GM12878 (cell line): Measurements from ENCODE around the gene MVK. TPM values are rescaled to one million over a fixed set of nuclear protein-coding genes. Genes with fewer than 3 reads are reported as not detected.

ENCODE experiments used
- ATAC-seq: fragments of 200-7000 bp; cut with Tn5 transposase; 3 replicates; pipeline ENCODE4 v1.9.1; 2020; ENCODE audit warnings: mild to moderate bottlenecking, moderate library complexity
- BruUV-seq: library from RNA; stranded (reverse); fragments of 400-500 nt; replicated peaks from 2 replicates; lab custom pipeline; 2021; lab: Mats Ljungman, UMichigan
- CTCF ChIA-PET: fragments of 300-600 bp; sonication (Branson Sonifier 250); formaldehyde crosslinking; extraction: SDS; loops from one replicate; lab custom pipeline; 2021; ENCODE audit warnings: inconsistent platforms; lab: Yijun Ruan, JAX
- POLR2A ChIA-PET: fragments of 350-600 bp; formaldehyde crosslinking; extraction: SDS; loops from one replicate; lab custom pipeline; 2021; ENCODE audit warnings: inconsistent platforms; lab: Charles Lee
- RAD21 ChIA-PET: fragments of 300-600 bp; sonication (Branson Sonifier 250); formaldehyde crosslinking; loops from one replicate; lab custom pipeline; 2023; ENCODE audit warnings: antibody characterized with exemption; ENCODE audit not compliant: unreplicated experiment; lab: Charles Lee
- SMC1A ChIA-PET: fragments of 300-600 bp; sonication (Branson Sonifier 250); formaldehyde crosslinking; loops from one replicate; lab custom pipeline; 2023; ENCODE audit not compliant: unreplicated experiment, uncharacterized antibody; lab: Charles Lee
- DNase-seq: peaks from one replicate; pipeline ENCODE4 v3.0.0-alpha.2; 2011; ENCODE audit warnings: low read depth, low spot score
- FAIRE-seq: peaks from 3 replicates; lab custom pipeline; 2011; peaks lifted over from hg19 to GRCh38; lab: Jason Lieb, UNC
- H2AFZ ChIP-seq: 2 replicates; pipeline ENCODE4 v1.6.0; 2011; ENCODE audit warnings: low read depth, low read length, control low read depth; ENCODE audit not compliant: control insufficient read depth
- H3K27ac ChIP-seq: 2 replicates; pipeline ENCODE4 v1.5.1; 2011; ENCODE audit warnings: control low read depth; ENCODE audit not compliant: control insufficient read depth, insufficient read depth
- H3K27me3 ChIP-seq, 2 experiments: replicated peaks in 1 of 2; 2 replicates each; pipeline versions ENCODE4 v1.6.0 to v1.6.1; 2011; ENCODE audit warnings: low read length in 1 of 2; ENCODE audit not compliant: control insufficient read depth in 2 of 2, insufficient read depth in 2 of 2
- H3K36me3 ChIP-seq, 2 experiments: 2 replicates each; pipeline ENCODE4 v1.5.1; 2011; ENCODE audit warnings: low read length in 1 of 2; ENCODE audit not compliant: control insufficient read depth in 2 of 2, insufficient read depth in 2 of 2
- H3K4me1 ChIP-seq: 2 replicates; pipeline ENCODE4 v1.6.1; 2011; ENCODE audit warnings: mild to moderate bottlenecking, low read length, moderate library complexity, mixed read lengths; ENCODE audit not compliant: control insufficient read depth, insufficient read depth
- H3K4me2 ChIP-seq: 2 replicates; pipeline ENCODE4 v1.6.0; 2011; ENCODE audit warnings: control low read depth; ENCODE audit not compliant: control insufficient read depth, insufficient read depth
- H3K4me3 ChIP-seq: fragments of 200-600 bp; sonication (generic); 2 replicates; pipeline ENCODE4 v1.5.1; 2016
- H3K79me2 ChIP-seq: 2 replicates; pipeline ENCODE4 v1.6.0; 2011; ENCODE audit warnings: low read length; ENCODE audit not compliant: control insufficient read depth, insufficient read depth
- H3K9ac ChIP-seq: 2 replicates; pipeline ENCODE4 v1.8.0; 2011; ENCODE audit warnings: low read length, control low read depth, mixed read lengths; ENCODE audit not compliant: control insufficient read depth, insufficient read depth
- H3K9me3 ChIP-seq: replicated peaks from 3 replicates; pipeline ENCODE4 v1.5.1; 2011; ENCODE audit warnings: mild to moderate bottlenecking, low read length; ENCODE audit not compliant: control insufficient read depth, insufficient read depth
- H4K20me1 ChIP-seq: 2 replicates; pipeline ENCODE4 v1.6.0; 2011; ENCODE audit not compliant: control insufficient read depth, insufficient read depth
- BCL11A ChIP-seq: IDR thresholded peaks from 2 replicates; pipeline ENCODE4 v1.6.1; 2011; ENCODE audit warnings: low read depth, low read length
- BMI1 ChIP-seq: fragments of 450-650 bp; IDR thresholded peaks from 2 replicates; pipeline ENCODE4 v1.6.1; 2016; ENCODE audit warnings: mild to moderate bottlenecking, moderate library complexity, borderline replicate concordance
- EZH2 ChIP-seq: IDR thresholded peaks from 2 replicates; pipeline ENCODE4 v1.6.1; 2012; ENCODE audit warnings: low read depth, mild to moderate bottlenecking, control low read depth, inconsistent platforms, low read length, borderline replicate concordance; ENCODE audit not compliant: control insufficient read depth
- HDGF ChIP-seq: fragments of 450-650 bp; IDR thresholded peaks from 2 replicates; pipeline ENCODE4 v1.6.1; 2016; ENCODE audit warnings: antibody characterized with exemption
- NR2C1 ChIP-seq: fragments of 450-650 bp; IDR thresholded peaks from 2 replicates; pipeline ENCODE4 v1.6.1; 2017; ENCODE audit warnings: antibody characterized with exemption, mild to moderate bottlenecking, moderate library complexity
- SUPT20H ChIP-seq: IDR thresholded peaks from 2 replicates; pipeline ENCODE4 v1.6.1; 2011; ENCODE audit warnings: low read depth, mild to moderate bottlenecking, low read length, moderate library complexity, borderline replicate concordance; ENCODE audit not compliant: control insufficient read depth
- WGBS: methylation state at CpG from one replicate; pipeline ENCODE4 v1.1.6; 2016; ENCODE audit warnings: low lambda C conversion rate; ENCODE audit not compliant: insufficient replicate concordance, insufficient coverage; ENCODE audit errors: missing lambda C conversion rate; 5-methylcytosine and 5-hydroxymethylcytosine counted together
- in situ Hi-C: fragments of 300-500 bp; cut with MboI; formaldehyde crosslinking; loops from 9 replicates; pipeline ENCODE4 v1.14.3; 2018; ENCODE audit warnings: mixed read lengths
- intact Hi-C: fragments of 100-400 bp; cut with micrococcal nuclease; formaldehyde crosslinking; loops from one replicate; pipeline ENCODE4 v1.14.2; 2022; ENCODE audit not compliant: unreplicated experiment
- polyA plus RNA-seq, 11 experiments: library from polyadenylated mRNA; depleted of rRNA in 4 of 11; unstranded in 6 of 11; stranded (reverse) in 5 of 11; fragments of >200 nt; fragmentation: Nextera tagmentation in 4 of 11; fragmentation: Illumina TruSeq in 1 of 11; extraction: Ambion mirVana in 4 of 11; extraction: Trizol in 1 of 11; gene quantifications; 1 replicate in 1 of 11; 2 replicates in 10 of 11; pipeline versions ENCODE4 v1.2.1 to v1.2.3, GENCODE V29; 2011 to 2016; ENCODE audit warnings: inconsistent platforms in 2 of 11, missing spikeins in 2 of 11, low read depth in 1 of 11
- total RNA-seq, 4 experiments: library from RNA; depleted of rRNA in 3 of 4; stranded (reverse); fragments of >200 nt in 3 of 4; fragmentation: Illumina TruSeq in 1 of 4; extraction: Trizol in 1 of 4; gene quantifications; 2 replicates each; pipeline versions ENCODE4 v1.2.1 to v1.2.3, GENCODE V29; 2013 to 2021
- TF ChIP-seq, protein P1 (sequence below): IDR thresholded peaks from 2 replicates; pipeline ENCODE4 v1.6.1; 2011; ENCODE audit warnings: mild to moderate bottlenecking, low read depth, low read length, moderate library complexity; ENCODE audit not compliant: insufficient replicate concordance
- TF ChIP-seq, protein P2 (sequence below): fragments of 150-350 bp; IDR thresholded peaks from 2 replicates; pipeline ENCODE4 v1.6.1; 2016; ENCODE audit warnings: low read depth, low read length

MVK gene
- total and polyA plus RNA-seq, 10 of the 15 experiments (the other 5 are each of a cell fraction or from before 2014, with no cell fraction given): 0.24 to 46.7 (median 31.9) TPM

DNA sequence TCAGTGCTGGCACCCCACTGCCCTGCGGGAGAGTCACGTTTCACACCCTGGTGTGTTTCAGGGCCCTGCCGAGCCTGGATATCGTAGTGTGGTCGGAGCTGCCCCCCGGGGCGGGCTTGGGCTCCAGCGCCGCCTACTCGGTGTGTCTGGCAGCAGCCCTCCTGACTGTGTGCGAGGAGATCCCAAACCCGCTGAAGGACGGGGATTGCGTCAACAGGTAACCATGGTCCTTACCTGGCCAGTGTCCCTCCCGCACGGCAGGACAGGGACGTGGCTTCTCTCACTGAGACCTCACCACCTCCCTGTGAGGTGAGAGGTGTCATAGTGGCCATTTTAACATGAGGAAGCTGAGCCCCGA is 7.7 kb downstream of the MVK start:
- H3K9ac ChIP-seq: no peak overlapping the region
- ChIA-PET CTCF (no interaction called here), SMC1A (no interaction called here), POLR2A (interaction anchor here (0.6 kb wide), 1 partner anchor 744 kb away, joined by 3 read pairs; no protein-coding TSS in a partner anchor), RAD21 (no interaction called here)
- WGBS: 93% methylated on average over 18 of the region's 18 CpGs
- no peaks in the 10 kb centered on the region for H4K20me1 ChIP-seq
- FAIRE-seq (no peak), ATAC-seq (no peak), DNase-seq (no peak)
- H3K27me3 ChIP-seq: no peaks in the 10 kb centered on the region
- no peaks in the 10 kb centered on the region for H3K4me1 ChIP-seq
- intact Hi-C loops: no loop called here
- peaks cover 3 to 23% of the 10 kb centered on the region in 2 experiments; a peak in 3 of 4 replicates for H3K36me3 ChIP-seq
- in situ Hi-C loops: no loop called here
- H2AFZ ChIP-seq: no peak overlapping the region
- no peaks in the 10 kb centered on the region for H3K79me2 ChIP-seq
- no peak for TF ChIP-seq NR2C1
- TF ChIP-seq, protein P1, sequence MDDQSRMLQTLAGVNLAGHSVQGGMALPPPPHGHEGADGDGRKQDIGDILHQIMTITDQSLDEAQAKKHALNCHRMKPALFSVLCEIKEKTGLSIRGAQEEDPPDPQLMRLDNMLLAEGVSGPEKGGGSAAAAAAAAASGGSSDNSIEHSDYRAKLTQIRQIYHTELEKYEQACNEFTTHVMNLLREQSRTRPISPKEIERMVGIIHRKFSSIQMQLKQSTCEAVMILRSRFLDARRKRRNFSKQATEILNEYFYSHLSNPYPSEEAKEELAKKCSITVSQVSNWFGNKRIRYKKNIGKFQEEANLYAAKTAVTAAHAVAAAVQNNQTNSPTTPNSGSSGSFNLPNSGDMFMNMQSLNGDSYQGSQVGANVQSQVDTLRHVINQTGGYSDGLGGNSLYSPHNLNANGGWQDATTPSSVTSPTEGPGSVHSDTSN: no peak
- TF ChIP-seq SUPT20H: no peak
- TF ChIP-seq EZH2: no peak
- TF ChIP-seq, protein P2, sequence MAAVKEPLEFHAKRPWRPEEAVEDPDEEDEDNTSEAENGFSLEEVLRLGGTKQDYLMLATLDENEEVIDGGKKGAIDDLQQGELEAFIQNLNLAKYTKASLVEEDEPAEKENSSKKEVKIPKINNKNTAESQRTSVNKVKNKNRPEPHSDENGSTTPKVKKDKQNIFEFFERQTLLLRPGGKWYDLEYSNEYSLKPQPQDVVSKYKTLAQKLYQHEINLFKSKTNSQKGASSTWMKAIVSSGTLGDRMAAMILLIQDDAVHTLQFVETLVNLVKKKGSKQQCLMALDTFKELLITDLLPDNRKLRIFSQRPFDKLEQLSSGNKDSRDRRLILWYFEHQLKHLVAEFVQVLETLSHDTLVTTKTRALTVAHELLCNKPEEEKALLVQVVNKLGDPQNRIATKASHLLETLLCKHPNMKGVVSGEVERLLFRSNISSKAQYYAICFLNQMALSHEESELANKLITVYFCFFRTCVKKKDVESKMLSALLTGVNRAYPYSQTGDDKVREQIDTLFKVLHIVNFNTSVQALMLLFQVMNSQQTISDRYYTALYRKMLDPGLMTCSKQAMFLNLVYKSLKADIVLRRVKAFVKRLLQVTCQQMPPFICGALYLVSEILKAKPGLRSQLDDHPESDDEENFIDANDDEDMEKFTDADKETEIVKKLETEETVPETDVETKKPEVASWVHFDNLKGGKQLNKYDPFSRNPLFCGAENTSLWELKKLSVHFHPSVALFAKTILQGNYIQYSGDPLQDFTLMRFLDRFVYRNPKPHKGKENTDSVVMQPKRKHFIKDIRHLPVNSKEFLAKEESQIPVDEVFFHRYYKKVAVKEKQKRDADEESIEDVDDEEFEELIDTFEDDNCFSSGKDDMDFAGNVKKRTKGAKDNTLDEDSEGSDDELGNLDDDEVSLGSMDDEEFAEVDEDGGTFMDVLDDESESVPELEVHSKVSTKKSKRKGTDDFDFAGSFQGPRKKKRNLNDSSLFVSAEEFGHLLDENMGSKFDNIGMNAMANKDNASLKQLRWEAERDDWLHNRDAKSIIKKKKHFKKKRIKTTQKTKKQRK: no peak
- TF ChIP-seq BMI1: no peak
- TF ChIP-seq HDGF: no peak
- no peak for TF ChIP-seq BCL11A
- H3K4me2 ChIP-seq: no peak overlapping the region
- H3K4me3 ChIP-seq: no peak overlapping the region
- H3K27ac ChIP-seq: no peak overlapping the region
- H3K9me3 ChIP-seq: no peaks in the 10 kb centered on the region
- BruUV-seq: no TSS peak
